OCI-LY7 (cell line): ENCODE measurements around the gene DAGLA.

Source experiments
- CTCF ChIP-seq: fragments of 200-600 bp; sonication (generic); conservative IDR thresholded peaks from 2 replicates; pipeline ENCODE4 v1.5.1; 2014; ENCODE audit warnings: mild to moderate bottlenecking, antibody characterized with exemption, low read length, moderate library complexity, mixed read lengths
- EZH2phosphoT487 ChIP-seq: fragments of 200-600 bp; sonication (generic); IDR thresholded peaks from 2 replicates; pipeline ENCODE4 v1.6.1; 2018; ENCODE audit warnings: low read depth, borderline replicate concordance, mild to moderate bottlenecking, mixed run types, antibody characterized with exemption, low read length, moderate library complexity, mixed read lengths

GRCh38 chr11:61706452-61707400, 26.5 kb downstream of the DAGLA start:
- no peak for TF ChIP-seq CTCF
- no peak for TF ChIP-seq EZH2phosphoT487
